ENCODE data around the gene FBXO3.
"Not testable (repeated sequence)": the region's sequence is repeated elsewhere in the genome, so short reads cannot be mapped to it uniquely, and the experiment has no call there.

Gene FBXO3

DNA sequence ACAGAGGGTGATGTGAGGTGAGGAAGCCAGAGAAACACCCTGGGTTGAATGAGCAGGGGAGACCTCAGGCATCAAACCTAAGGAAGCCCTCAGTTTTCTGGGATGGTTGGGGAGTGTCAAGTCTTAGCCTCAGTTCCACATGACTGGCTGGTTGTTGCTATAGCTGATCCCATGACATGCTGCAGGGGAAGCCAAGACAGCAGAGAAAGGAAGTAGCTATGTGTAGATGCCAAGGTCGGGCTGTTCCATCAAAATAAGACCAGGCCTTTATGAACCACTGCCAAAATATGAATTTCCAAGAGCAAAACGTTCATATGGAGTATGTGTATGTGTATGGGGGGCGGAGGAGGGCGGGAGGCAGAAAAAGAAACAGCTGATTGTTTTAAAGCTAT is 49.7 kb downstream of the FBXO3 start:
- DNase-seq = no peak

DNA sequence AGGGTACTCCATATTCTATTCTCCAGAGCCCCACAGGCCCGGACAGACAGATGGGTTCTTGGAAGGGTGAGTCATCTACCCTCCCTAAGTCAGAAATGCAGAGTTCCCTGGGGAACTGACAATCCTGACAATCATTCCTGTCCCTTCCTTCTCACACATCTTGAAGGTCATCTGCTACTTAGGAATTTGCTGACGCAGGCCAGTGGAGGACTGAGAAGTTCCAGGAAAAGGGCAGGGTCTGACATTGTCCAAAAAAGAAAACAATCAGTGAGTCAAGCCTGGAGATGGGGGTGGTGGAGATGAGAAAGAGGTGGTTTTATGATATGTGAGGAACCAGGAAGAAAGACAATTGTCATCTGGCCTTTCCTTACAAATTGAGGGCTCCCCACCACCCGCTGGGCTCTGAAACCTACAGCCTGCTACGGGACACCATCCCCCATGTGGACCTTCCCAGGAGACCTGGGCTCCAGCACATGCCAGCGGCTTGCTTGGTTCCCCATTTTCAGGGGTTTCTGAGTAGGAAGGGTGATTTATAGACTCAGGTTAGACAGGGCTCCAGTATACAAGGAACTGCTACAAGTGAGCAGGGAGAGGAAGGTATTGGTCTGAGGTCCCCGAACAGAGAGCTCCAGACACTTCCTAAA is 51.0 kb downstream of the FBXO3 start:
- DNase-seq = no peak

DNA sequence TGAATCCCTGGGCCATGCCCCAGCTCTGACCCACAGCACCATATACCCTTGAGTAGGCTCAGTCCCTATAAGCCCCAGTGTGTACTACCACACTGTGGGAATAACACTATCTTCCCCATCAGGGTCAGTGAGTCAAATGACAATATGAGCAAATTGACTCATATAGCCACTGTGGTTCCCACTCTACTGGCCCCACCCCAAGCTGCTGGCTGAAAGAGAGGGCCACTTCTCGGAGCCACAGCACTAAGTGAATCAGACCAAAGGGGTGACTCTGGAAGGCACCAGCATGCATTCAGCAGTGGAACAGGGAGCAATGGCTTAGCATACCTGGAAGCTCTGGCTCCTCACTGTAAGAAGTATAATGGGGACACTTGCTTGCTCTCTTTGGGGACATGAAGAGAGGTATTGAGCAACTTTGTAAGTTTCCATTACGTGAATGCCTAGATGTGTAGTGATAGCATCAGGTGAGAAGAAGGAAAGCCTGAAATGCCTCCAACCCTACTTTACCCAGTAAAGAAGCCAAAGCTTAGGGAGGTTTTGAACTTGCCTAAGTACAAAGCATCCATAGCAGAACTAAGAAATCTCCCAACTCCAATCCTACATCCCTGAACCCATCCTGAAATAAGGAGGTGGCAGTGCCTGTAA is 51.6 kb downstream of the FBXO3 start:
- no peak for DNase-seq

DNA sequence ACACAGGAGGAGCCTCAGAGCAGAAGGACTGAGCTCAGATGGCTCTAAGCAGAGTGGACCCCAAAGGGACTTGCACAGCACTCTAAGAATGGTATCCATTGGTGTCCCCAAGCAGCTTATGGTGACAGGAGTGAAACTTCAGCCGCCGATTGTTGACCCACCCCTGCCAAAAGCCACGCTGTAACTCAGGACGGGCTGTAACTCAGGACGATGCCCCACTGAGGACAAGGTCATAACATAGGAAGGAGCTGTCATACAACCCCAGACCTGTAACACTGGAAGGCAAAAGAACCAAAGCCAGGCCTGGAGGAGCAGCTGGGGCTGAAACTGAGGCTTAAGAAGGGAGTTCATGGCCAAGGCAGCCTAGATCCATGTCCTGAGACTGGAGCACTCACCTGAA is 52.3 kb downstream of the FBXO3 start:
- no peak for DNase-seq

DNA sequence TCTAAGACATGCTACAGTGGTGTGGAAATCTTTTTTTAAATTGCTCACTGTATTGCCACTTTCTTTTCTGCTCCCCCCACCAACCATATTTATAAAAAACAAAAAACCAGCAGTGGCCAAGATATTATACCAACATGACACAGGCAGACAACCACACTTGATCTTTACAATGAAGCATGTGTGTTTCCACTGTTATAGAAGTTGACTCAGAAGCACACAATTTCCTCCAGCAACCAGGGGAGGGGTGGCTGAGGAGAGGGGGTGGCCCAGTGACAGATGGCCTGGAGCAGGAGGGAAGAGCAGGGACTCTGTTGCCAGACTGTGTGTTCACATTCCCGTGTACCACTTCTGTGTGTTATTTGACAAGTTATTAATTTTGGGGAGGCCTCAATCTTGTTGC is 52.9 kb downstream of the FBXO3 start:
- DNase-seq = no peak

DNA sequence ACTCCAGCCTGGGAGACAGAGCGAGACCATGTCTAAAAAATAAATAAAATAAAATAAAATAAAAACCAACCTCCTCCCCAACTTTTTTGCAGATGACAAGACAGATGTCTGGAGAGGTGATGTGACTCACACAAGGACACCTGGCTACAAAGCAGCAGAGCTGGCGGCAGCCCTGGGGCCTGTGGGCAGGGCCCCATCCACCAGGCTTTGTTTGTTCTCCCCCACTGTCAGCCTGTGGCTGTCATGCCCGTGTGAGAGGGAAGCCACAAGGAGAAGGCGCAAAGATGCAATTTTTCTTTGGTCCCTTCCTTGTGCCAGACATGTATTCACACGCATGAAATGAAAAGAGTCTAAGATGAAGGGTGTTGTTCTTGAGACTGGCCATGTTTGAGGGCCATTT is 54.7 kb downstream of the FBXO3 start:
- no peak for DNase-seq

DNA sequence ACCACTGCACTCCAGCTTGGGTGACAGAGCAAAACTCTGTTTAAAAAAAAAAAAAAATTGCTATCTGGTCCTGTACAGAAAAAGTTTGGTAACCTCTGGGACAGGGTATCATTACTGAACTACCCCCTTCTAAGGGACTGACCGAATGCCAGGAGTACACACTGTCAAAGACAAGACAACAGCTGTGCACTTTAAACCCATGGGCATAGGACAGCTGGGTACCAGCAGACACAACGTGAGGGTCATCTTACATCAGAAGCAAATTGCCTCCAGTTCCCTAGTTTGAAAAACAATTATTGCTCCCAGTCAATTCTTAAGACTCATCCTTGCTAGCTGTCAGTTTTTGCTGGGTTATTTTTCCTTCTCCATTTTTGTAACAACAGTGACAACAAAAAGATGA is 55.9 kb downstream of the FBXO3 start:
- DNase-seq = no peak

DNA sequence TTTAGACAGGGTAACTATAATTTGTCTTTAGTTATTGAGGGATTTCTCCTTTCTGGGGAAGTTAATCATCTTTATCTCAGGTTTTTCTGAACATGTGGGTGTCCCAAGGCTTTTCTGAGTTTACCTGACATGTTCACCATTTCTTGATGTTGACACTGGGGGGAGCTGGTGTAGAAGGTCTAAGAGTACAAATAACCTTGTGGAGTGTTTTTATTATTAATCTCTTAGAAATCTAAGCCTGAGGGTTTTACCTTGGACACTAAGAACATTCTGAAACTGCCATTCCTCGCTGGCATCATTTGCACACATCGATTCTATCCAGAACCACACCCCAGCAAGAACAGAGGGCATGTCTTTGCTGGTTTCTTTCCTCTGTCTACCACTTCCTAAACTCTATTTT is 58.1 kb downstream of the FBXO3 start:
- DNase-seq = no peak

DNA sequence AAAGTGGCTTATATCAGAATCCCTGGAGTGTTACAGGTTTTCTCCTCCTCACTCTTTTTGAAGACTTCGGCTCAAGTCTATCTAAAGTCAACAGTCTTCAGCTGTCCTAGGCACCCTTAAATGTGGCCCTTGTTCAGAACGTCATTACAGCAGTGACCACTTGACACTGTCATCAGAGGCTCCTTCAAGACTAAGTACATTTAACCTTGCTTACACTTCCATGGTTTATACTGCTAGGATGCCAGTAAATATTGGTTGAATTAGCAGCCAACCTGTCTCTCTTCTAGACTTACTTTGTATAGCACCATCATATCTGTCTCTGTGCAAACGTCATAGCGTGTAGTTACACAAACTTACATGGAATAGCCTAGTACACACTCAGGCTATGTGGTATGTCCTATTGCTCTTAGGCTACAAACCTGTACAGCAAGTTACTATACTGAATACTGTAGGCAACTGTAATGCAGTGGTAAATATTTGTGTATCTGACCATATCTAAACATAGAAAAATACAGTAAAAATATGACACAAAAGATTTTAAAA is 60.4 kb downstream of the FBXO3 start:
- no peak for DNase-seq

DNA sequence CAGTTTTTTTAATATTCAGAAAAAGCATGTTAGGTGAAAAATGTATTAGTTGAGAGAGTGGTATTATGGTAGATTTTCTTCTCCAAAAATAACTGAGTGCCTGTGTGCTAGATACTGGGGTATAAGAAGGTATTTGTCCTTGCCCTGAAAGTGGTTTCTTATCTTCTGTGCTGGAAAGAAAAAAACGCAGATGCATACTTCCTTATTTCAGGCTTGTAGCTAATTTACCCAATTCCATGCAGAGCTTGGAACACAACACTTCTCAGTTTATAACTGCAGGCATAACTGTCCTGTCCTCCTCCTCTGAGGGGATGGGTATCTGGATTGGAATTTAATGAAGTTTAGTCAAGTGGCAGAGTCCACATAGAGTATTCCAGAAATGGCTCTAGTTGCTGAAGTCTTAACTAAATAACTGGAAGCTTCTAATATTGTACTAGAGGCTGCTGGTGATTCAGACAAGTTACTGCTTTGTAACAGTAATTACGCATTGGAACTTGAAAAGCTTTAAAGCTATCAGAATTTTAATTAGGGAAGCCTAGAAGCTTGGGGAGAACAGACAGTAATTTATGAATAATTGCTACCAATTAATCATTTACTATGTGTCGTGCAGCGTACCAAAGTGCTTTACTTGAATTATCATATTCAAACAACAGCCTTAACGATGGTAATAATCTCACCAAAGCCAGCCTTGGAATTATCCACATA is 61.0 kb downstream of the FBXO3 start:
- no peak for DNase-seq

DNA sequence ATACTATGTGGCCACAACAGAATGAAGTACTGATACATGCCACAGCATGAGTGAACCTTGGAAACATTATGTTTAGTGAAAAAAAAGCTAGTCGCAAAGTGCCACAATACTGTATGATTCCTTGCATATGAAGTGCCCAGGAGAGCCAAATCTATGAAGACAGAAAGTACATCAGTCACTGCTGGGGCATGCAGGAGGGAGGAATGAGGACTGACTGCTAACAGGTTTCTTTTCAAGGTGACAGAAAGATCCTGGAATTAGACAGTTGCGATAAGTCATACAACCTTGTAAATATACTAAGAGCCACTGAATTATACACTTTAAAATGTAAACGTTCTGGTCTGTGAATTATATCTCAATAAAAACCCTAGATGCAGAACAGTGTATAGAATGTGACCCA is 61.9 kb downstream of the FBXO3 start:
- no peak for DNase-seq

DNA sequence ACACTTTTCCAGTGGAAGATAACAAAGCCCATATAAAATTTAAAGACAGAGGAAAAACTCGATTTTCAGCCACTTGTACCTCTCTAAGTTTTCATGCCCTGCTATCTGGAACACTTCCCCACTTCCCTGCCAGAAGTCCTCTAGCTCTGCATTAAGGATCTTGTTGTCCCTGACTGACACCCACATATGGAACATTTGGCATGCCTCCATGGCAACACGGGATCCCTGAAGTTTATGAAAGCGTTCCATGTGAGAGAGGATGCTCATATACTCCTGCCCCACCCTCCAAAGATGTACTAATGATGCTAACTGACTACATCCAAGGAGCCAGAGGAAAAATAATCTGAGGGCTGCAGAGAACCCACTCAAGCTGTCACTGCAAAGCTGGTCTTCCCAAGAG is 64.9 kb downstream of the FBXO3 start:
- no peak for DNase-seq

DNA sequence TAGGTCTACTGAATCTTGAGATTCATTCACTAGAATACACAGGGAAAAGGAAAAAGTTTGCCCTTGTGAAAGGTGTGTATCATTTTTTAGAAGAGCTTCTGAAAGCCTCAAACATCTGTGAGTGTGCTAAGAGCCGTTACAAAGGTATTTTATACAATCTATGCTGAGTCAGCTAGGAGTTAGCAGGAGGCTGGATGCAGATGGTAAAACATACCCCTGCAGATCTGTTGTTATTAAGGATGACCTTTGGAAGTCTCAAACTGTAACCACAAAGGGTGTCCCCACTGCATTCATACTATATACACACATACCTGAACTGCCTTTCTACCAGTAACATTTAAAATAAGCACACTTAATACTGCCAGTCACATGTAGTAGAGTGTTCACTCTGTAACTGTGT is 65.3 kb downstream of the FBXO3 start:
- no peak for DNase-seq

DNA sequence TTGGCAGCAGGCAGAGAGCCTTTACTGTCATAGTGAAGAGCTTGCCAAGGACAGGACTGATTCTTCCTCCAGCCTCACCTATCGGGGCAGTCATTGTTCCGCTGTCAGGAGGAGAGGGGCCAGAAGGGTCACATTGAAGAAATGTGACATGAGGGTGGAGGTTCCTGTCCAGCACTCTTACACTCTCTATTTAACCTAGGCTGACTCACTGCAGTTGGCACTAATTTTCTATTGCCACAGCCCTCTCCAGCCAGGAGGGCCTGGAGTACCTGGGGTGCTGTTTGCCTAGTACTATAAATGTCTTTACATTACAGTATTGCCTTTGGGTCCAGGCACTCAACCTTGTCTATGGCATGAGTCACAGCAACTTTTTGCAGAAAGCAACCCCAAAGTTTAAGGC is 66.5 kb downstream of the FBXO3 start:
- not testable (repeated sequence) for DNase-seq

DNA sequence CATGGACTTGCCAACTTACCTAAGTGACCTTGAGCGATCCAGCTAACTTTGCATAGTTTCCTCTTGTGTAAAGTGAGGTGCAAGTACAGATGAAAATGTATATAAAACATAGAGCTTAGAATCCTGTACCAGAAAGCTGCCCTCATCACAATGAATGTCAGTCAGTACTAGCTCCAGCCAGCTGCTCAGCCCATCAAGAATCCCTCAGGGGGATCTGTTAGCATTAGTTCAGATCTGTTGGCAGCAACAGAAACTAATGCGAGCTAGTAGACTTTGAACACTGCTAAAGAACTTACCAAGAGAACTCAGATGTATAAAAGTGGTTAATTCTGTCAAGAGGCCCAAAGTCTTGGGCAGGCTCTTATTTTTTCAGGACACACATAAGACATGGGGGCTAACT is 67.4 kb downstream of the FBXO3 start:
- no peak for DNase-seq

DNA sequence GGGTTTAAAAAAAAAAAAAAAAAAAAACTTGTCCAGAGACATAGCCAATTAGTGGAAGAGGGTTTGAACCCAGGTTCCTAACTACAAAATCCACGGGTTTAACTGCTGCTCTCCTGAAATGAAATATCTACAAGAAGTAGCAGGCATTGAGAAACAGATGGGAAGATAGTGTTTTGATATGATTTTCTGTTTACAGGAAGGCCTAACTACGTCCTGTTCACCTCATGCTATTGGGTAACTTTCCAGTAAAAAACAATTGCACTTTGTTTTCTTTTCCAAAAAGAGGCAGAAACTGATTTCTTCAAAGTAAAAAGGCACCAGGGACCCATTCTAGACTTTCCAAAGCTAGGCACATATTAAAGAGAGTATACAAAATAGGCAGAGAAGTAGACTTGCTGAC is 67.8 kb downstream of the FBXO3 start:
- DNase-seq = no peak

DNA sequence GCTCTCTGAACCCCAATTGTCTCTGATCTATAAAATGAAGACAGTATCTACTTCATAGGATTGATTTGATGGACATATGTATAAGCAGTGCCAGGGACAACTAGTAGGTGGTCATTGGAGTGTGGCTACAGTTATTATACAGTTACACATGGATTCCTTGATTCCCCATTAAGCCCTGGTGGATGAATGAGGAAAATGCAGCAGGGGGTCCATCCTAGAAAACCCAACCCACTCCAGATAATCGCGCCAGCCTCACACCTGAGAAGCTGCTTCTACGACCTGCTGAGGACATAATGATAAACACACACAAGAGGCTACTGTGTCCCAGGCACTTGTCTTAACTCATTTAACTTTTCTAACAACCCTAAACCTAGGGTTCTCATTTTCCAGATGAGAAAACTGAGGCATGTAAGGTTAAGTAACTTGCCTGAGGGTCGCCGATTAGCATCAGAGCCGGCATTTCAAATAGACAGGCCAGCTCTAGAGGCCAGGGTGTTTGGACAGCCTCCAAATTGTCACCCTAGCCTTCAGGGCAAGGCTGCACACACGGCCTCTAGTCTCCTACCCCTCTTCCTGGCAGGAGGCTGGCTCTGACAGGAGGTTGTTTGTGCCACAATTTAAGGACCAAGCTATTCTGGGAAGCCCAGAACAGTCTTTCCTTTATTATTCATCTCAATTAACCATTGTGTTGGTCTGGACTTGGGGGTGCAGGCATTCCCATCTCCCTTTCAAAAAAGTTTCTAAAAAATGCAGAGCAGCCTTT is 69.9 kb downstream of the FBXO3 start:
- DNase-seq = no peak

DNA sequence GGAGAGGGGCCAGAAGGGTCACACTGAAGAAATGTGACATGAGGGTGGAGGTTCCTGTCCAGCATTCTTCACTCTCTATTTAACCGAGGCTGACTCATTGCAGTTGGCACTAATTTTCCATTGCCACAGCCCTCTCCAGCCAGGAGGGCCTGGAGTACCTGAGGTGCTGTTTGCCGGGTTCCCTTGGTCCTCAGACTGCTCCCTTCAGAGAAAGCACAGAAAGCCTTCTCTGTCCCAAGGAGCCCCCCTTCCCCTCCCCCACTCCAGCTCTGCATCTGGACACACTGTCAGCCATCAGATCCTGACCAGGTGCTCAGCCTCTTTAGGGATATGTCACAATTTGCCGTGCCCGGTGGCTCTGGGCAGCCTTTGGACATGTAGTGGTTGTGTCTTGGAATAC is 70.5 kb downstream of the FBXO3 start:
- no peak for DNase-seq

DNA sequence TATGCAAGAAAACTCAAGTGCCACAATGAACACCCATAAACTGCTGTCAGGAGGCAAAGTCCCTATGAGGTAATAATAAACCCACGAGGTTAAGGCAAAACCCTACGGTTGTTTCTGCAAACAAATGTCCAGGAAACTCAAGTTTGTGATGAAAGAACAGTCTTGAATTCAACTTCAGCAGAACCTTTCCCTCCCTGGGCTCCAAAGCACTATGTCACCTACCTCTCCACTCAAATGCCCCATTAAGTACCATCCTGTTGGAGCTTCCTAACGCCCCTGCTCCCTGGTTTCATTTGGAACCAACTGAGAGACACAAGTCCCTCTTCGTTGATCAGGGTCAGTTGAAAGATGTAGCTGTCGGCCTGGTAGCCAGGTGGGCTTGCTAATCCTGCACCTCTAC is 71.1 kb downstream of the FBXO3 start:
- no peak for DNase-seq

DNA sequence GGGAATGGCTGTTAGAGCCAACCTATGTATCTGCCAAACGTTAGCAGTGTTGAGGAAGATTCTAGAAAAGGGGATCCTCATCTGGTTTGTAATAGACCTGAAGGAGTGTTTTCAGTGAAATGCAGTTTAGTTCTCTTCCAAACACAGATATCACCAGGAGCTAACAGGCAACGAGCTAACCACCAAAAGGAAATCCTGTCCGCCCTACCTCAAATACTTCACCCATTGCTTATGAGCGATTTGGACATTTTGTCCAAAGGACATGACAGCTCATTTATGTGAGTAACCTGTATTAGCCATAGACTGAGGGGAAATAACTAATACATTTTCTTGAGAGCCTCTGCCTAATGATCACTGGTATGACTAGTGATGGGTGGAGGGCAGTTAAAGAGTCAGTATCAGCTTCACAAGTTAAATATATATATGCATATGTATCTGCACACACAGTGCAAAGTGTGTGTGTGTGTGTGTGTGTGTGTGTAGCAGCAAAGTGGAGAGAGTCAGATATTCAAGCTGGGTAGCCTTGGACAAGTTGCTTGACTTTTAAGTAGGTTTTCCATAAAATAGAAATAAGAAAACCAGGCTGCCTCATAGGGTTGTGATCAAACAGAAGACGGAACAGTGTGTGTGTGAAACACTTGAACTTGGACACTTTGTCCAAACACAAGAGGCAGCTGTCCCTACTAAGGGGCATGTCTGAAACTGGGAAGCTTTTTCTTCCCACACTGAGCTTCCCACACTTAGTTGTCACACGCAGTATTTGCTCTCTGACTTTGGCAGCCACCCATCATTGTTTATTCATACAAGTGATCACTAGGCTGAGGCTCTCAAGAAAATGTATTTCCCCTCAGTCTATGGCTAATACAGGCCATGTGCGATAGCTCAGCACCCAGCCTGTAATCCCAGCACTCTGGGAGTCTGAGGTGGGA is 72.8 kb downstream of the FBXO3 start:
- no peak for DNase-seq

DNA sequence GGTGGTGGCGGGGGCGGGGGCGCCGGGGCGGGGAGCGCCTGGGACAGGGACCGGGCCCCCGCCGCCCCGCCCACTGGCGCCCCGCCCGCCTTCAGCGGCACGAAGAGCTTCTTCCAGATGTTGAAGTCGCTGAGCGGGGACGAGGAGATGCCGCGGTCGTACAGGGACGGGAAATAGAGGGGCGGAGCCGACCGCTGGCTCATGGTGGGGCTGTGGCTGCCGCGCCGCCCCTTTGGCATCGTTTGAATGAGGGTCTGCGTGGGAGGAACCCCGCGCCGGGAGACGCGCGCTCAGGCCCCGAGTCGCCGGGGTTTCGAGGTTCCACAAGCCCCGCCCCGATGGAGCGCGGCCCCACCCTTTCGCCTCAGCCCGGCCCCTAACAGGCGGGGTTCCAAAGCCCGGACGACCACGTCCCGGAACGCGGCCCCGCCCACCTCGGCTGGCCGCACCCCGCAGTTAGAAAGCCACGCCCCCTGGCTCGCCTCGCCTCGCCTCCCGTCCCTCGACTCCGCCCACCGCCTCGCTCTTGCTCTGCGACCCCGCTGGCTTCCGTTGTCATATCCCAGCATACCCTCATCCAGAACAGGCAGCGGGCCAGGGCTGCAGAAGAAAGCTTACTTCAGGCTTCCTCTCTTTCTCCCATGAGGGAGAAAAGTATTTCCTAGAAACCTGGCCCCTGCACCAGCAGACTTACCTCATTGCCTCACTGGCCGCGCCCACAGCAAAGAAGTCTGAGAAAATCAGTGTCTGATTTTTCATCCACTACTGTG is 73.6 kb downstream of the FBXO3 start, which contains the start of gene C11orf91:
Gene C11orf91 (minus strand): TSS at position 325 of the 770 bp plus-strand sequence. CDS start 86 bp downstream, at position 239.
- peak; percentile 93 for DNase-seq
